HG03575 (cell line): ENCODE measurements around the gene STEAP1B.

ENCODE experiments used
- ATAC-seq: cut with Tn5 transposase; IDR thresholded peaks from one replicate; pipeline ENCODE4 v1.9.1; 2021; ENCODE audit not compliant: unreplicated experiment, insufficient number of reproducible peaks, low FRiP score; ENCODE audit errors: extremely low read depth

The STEAP1B gene

GRCh38 chr7:22418251-22419046 is 81.5 kb downstream of the STEAP1B start:
- no peak for ATAC-seq

- no peak for ATAC-seq
Measured at GRCh38 chr7:22417841-22418240, 82.1 kb downstream of the STEAP1B start.

- ATAC-seq, result no peak
Measured at GRCh38 chr7:22417349-22417748, 82.6 kb downstream of the STEAP1B start.

- no peak for ATAC-seq
Measured at GRCh38 chr7:22414424-22414823, 85.6 kb downstream of the STEAP1B start.

- ATAC-seq, result no peak
Measured at GRCh38 chr7:22413211-22413610, 86.8 kb downstream of the STEAP1B start.

GRCh38 chr7:22411977-22412693 is 87.9 kb downstream of the STEAP1B start:
- no peak for ATAC-seq

GRCh38 chr7:22406715-22407114 is 93.3 kb downstream of the STEAP1B start:
- no peak for ATAC-seq

GRCh38 chr7:22404421-22405023 is 95.5 kb downstream of the STEAP1B start:
- ATAC-seq, result no peak

- no peak for ATAC-seq
Measured at GRCh38 chr7:22403344-22403743, 96.6 kb downstream of the STEAP1B start.

- no peak for ATAC-seq
Measured at GRCh38 chr7:22402250-22402649, 97.7 kb downstream of the STEAP1B start.

- ATAC-seq, result no peak
Measured at GRCh38 chr7:22400936-22401553, 98.9 kb downstream of the STEAP1B start.

- no peak for ATAC-seq
Measured at GRCh38 chr7:22400150-22400814, 99.7 kb downstream of the STEAP1B start.

- no peak for ATAC-seq
Measured at GRCh38 chr7:22399546-22399945, 100.4 kb downstream of the STEAP1B start.

- ATAC-seq, result no peak
Measured at GRCh38 chr7:22399091-22399490, 100.9 kb downstream of the STEAP1B start.

- ATAC-seq, result no peak
Measured at GRCh38 chr7:22397981-22398380, 102.0 kb downstream of the STEAP1B start.

- ATAC-seq, result no peak
Measured at GRCh38 chr7:22395222-22395621, 104.8 kb downstream of the STEAP1B start.

- no peak for ATAC-seq
Measured at GRCh38 chr7:22394739-22395138, 105.2 kb downstream of the STEAP1B start.

- no peak for ATAC-seq
Measured at GRCh38 chr7:22393913-22394729, 105.9 kb downstream of the STEAP1B start.
